LNCAP (cell line): ENCODE results near the gene GPI.

Source experiments
- CTCF ChIP-seq: fragments of 450-650 bp; IDR thresholded peaks from 2 replicates; pipeline ENCODE4 v1.5.1; 2017; ENCODE audit warnings: mild to moderate bottlenecking

GPI gene

GRCh38 chr19:34404109-34404909 is 39.3 kb downstream of the GPI start, which contains the start of gene PDCD2L:
TSS of gene PDCD2L (plus strand) at chr19:34404399. CDS start at chr19:34404431, 32 bp downstream.
- no peak for TF ChIP-seq CTCF

GRCh38 chr19:34405892-34406660 is 41.1 kb downstream of the GPI start:
- TF ChIP-seq CTCF: no peak

DNA sequence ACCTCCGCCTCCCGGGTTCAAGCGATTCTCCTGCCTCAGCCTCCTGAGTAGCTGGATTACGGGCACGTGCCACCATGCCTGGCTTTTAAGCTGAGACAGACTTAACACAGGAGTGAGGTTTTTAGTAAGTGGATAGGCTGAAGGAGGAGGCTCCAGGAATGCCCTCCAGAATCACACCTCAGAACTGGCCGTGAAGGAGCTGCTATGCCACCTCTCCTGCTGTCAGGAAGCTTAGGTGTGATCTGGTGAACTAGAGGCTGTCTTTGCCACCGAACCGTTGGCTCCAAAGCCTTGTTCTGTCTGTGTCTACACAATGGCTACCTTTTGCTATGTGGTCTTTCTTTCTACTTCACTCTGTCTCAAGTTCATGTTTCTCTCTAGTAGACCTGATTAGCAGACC is 43.4 kb downstream of the GPI start:
- TF ChIP-seq CTCF: no peak

DNA sequence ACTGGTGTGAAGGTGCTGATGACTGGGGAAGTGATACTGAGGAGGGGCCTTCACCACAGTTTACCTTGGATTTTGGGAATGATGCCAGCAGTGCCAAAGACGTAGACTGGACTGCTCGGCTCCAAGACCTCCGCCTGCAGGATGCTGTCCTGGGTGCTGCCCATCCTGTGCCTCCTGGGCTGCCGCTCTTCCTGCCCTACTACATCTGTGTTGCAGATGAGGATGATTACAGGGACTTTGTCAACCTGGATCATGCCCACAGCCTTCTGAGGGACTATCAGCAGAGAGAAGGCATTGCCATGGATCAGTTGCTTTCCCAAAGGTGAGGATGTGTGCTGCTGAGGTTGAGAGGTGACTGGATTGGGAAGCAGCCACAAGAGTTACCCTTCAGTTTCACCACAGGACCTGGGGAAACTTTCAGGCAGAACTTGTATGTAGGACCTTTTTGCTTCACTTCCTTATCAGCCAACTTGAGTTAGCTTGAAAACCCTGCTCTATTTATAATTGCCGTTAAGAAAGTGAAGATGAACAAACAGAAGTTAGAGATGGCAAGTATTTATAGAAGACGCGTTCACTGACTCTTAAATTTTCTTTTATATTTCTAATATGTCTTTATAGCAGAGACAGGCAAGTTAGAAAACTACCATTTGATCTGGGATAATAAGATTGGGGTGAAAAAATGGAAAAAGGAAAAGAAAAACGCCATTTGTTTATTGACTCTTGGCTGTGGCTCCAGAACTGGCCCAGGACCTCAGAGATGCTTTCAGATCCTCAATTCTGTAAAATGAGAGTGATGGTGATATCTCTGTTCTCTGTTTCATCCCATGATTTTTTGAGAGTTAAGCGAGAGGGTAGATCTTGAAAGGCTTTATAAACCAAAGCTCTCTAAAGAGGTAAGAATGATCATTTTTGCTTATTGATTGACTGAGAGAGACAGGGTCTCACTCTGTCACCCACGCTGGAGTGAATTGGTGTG is 44.5 kb downstream of the GPI start:
- no peak for TF ChIP-seq CTCF

- TF ChIP-seq CTCF: no peak
Observed at GRCh38 chr19:34411216-34411615, 46.2 kb downstream of the GPI start.

- no peak for TF ChIP-seq CTCF
Observed at GRCh38 chr19:34416021-34416545, 51.1 kb downstream of the GPI start.

DNA sequence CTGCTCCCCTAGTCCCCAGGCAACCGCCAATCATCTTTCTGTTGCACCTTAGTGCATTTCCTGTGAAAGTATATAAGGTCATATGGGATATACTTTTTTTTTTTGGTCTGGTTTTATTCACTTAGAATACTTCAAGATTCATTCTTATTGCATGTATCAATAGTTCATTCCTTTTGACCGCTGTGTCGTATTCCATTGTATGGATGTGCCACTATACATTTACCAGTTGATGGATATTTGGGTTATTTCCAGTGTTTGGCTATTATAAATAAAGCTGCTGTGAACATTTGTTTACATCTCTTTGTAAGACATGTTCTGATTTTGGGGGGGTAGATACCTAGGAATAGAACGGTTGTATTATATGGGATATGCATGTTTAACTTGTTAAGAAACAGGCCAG is 53.3 kb downstream of the GPI start:
- no peak for TF ChIP-seq CTCF
